WTC11 (cell line): ENCODE measurements around the gene NT5C1B.

ENCODE experiments used
- CBFB ChIP-seq: sonication (generic); formaldehyde crosslinking; IDR thresholded peaks from 2 replicates; pipeline ENCODE4 v1.8.1; 2022; ENCODE audit warnings: mild to moderate bottlenecking, low read depth, missing genetic modification reagents
- CREM ChIP-seq: sonication (generic); formaldehyde crosslinking; IDR thresholded peaks from 2 replicates; pipeline ENCODE4 v1.8.1; 2022; ENCODE audit warnings: mild to moderate bottlenecking, missing genetic modification reagents, moderate library complexity
- ELF4 ChIP-seq: sonication (generic); formaldehyde crosslinking; IDR thresholded peaks from 2 replicates; pipeline ENCODE4 v1.8.1; 2022; ENCODE audit warnings: low read depth, mild to moderate bottlenecking, moderate library complexity, missing genetic modification reagents
- FOXJ3 ChIP-seq: sonication (generic); formaldehyde crosslinking; IDR thresholded peaks from 2 replicates; pipeline ENCODE4 v1.9.0; 2021; ENCODE audit warnings: missing genetic modification reagents, mild to moderate bottlenecking, borderline replicate concordance
- GABPB1 ChIP-seq: sonication (generic); formaldehyde crosslinking; IDR thresholded peaks from 2 replicates; pipeline ENCODE4 v1.8.1; 2023; ENCODE audit warnings: mild to moderate bottlenecking, missing genetic modification reagents
- SMAD3 ChIP-seq: sonication (generic); formaldehyde crosslinking; IDR thresholded peaks from 2 replicates; pipeline ENCODE4 v1.8.0; 2022; ENCODE audit warnings: missing genetic modification reagents, mild to moderate bottlenecking, borderline replicate concordance
- SP1 ChIP-seq: sonication (generic); formaldehyde crosslinking; conservative IDR thresholded peaks from 2 replicates; pipeline ENCODE4 v1.8.1; 2022; ENCODE audit warnings: missing genetic modification reagents
- TF ChIP-seq, protein P1 (sequence below): fragments of 200-600 bp; IDR thresholded peaks from 2 replicates; pipeline ENCODE4 v1.8.0; 2022; ENCODE audit warnings: antibody characterized with exemption
- TF ChIP-seq, protein P2 (sequence below): sonication (generic); formaldehyde crosslinking; IDR thresholded peaks from 2 replicates; pipeline ENCODE4 v1.8.0; 2022; ENCODE audit warnings: mild to moderate bottlenecking, missing genetic modification reagents
- TF ChIP-seq, protein P3 (sequence below): sonication (generic); formaldehyde crosslinking; IDR thresholded peaks from 2 replicates; pipeline ENCODE4 v1.8.0; 2023; ENCODE audit warnings: missing genetic modification reagents, mild to moderate bottlenecking, borderline replicate concordance
- TF ChIP-seq, protein P4 (sequence below): sonication (generic); formaldehyde crosslinking; IDR thresholded peaks from 2 replicates; pipeline ENCODE4 v1.8.0; 2023; ENCODE audit warnings: mild to moderate bottlenecking, missing genetic modification reagents
- TF ChIP-seq, protein P5 (sequence below): sonication (generic); formaldehyde crosslinking; IDR thresholded peaks from 2 replicates; pipeline ENCODE4 v1.8.1; 2023; ENCODE audit warnings: mild to moderate bottlenecking, missing genetic modification reagents, moderate library complexity
- TF ChIP-seq, protein P6 (sequence below): sonication (generic); formaldehyde crosslinking; IDR thresholded peaks from 2 replicates; pipeline ENCODE4 v1.8.0; 2022; ENCODE audit warnings: missing genetic modification reagents

DNA sequence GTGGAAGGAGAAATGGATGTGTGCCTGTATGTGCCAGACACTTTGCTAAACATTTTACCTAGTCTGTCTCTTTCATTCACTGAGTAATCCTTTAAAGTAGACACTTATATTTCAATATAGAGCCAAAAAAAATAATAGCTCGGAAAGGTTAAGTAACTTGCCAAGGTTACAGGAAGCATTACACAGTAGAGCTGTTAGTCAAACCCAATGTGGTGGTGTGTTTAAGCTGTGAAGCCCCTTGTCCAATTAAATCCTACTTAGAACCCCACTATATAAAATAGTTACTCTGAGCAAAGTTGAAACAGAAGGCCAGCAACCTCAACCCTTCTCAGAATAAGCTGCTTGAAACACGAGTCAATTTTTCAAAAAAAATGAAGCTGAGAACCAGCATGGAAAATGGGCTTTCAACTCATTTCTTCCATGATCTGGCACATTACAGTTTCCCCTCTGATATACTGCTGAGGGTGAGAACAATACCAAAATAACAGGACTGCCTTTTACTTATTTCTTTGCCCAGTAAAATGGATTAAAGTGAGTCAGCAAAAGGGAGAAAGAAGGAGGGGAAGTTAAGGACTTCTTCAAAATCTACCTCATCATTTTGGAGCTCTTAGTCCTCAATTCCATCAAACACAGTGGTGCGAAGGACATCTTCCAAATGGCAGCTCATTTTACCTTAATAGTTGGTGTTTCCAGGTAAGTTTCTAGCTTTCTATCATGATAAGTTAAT lies 36.9 kb downstream of the NT5C1B start:
- TF ChIP-seq CREM: no peak
- TF ChIP-seq FOXJ3: no peak
- TF ChIP-seq, protein P1, sequence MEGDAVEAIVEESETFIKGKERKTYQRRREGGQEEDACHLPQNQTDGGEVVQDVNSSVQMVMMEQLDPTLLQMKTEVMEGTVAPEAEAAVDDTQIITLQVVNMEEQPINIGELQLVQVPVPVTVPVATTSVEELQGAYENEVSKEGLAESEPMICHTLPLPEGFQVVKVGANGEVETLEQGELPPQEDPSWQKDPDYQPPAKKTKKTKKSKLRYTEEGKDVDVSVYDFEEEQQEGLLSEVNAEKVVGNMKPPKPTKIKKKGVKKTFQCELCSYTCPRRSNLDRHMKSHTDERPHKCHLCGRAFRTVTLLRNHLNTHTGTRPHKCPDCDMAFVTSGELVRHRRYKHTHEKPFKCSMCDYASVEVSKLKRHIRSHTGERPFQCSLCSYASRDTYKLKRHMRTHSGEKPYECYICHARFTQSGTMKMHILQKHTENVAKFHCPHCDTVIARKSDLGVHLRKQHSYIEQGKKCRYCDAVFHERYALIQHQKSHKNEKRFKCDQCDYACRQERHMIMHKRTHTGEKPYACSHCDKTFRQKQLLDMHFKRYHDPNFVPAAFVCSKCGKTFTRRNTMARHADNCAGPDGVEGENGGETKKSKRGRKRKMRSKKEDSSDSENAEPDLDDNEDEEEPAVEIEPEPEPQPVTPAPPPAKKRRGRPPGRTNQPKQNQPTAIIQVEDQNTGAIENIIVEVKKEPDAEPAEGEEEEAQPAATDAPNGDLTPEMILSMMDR: no peak
- TF ChIP-seq ELF4: no peak
- TF ChIP-seq, protein P2, sequence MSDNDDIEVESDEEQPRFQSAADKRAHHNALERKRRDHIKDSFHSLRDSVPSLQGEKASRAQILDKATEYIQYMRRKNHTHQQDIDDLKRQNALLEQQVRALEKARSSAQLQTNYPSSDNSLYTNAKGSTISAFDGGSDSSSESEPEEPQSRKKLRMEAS (CRISPR knock-in tag): no peak
- TF ChIP-seq, protein P3, sequence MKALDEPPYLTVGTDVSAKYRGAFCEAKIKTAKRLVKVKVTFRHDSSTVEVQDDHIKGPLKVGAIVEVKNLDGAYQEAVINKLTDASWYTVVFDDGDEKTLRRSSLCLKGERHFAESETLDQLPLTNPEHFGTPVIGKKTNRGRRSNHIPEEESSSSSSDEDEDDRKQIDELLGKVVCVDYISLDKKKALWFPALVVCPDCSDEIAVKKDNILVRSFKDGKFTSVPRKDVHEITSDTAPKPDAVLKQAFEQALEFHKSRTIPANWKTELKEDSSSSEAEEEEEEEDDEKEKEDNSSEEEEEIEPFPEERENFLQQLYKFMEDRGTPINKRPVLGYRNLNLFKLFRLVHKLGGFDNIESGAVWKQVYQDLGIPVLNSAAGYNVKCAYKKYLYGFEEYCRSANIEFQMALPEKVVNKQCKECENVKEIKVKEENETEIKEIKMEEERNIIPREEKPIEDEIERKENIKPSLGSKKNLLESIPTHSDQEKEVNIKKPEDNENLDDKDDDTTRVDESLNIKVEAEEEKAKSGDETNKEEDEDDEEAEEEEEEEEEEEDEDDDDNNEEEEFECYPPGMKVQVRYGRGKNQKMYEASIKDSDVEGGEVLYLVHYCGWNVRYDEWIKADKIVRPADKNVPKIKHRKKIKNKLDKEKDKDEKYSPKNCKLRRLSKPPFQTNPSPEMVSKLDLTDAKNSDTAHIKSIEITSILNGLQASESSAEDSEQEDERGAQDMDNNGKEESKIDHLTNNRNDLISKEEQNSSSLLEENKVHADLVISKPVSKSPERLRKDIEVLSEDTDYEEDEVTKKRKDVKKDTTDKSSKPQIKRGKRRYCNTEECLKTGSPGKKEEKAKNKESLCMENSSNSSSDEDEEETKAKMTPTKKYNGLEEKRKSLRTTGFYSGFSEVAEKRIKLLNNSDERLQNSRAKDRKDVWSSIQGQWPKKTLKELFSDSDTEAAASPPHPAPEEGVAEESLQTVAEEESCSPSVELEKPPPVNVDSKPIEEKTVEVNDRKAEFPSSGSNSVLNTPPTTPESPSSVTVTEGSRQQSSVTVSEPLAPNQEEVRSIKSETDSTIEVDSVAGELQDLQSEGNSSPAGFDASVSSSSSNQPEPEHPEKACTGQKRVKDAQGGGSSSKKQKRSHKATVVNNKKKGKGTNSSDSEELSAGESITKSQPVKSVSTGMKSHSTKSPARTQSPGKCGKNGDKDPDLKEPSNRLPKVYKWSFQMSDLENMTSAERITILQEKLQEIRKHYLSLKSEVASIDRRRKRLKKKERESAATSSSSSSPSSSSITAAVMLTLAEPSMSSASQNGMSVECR (CRISPR knock-in tag): no peak
- no peak for TF ChIP-seq SP1 (CRISPR knock-in tag)
- TF ChIP-seq, protein P4, sequence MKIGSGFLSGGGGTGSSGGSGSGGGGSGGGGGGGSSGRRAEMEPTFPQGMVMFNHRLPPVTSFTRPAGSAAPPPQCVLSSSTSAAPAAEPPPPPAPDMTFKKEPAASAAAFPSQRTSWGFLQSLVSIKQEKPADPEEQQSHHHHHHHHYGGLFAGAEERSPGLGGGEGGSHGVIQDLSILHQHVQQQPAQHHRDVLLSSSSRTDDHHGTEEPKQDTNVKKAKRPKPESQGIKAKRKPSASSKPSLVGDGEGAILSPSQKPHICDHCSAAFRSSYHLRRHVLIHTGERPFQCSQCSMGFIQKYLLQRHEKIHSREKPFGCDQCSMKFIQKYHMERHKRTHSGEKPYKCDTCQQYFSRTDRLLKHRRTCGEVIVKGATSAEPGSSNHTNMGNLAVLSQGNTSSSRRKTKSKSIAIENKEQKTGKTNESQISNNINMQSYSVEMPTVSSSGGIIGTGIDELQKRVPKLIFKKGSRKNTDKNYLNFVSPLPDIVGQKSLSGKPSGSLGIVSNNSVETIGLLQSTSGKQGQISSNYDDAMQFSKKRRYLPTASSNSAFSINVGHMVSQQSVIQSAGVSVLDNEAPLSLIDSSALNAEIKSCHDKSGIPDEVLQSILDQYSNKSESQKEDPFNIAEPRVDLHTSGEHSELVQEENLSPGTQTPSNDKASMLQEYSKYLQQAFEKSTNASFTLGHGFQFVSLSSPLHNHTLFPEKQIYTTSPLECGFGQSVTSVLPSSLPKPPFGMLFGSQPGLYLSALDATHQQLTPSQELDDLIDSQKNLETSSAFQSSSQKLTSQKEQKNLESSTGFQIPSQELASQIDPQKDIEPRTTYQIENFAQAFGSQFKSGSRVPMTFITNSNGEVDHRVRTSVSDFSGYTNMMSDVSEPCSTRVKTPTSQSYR (CRISPR knock-in tag): no peak
- TF ChIP-seq, protein P5, sequence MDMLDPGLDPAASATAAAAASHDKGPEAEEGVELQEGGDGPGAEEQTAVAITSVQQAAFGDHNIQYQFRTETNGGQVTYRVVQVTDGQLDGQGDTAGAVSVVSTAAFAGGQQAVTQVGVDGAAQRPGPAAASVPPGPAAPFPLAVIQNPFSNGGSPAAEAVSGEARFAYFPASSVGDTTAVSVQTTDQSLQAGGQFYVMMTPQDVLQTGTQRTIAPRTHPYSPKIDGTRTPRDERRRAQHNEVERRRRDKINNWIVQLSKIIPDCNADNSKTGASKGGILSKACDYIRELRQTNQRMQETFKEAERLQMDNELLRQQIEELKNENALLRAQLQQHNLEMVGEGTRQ (CRISPR knock-in tag): no peak
- TF ChIP-seq GABPB1 (CRISPR knock-in tag): no peak
- TF ChIP-seq, protein P6, sequence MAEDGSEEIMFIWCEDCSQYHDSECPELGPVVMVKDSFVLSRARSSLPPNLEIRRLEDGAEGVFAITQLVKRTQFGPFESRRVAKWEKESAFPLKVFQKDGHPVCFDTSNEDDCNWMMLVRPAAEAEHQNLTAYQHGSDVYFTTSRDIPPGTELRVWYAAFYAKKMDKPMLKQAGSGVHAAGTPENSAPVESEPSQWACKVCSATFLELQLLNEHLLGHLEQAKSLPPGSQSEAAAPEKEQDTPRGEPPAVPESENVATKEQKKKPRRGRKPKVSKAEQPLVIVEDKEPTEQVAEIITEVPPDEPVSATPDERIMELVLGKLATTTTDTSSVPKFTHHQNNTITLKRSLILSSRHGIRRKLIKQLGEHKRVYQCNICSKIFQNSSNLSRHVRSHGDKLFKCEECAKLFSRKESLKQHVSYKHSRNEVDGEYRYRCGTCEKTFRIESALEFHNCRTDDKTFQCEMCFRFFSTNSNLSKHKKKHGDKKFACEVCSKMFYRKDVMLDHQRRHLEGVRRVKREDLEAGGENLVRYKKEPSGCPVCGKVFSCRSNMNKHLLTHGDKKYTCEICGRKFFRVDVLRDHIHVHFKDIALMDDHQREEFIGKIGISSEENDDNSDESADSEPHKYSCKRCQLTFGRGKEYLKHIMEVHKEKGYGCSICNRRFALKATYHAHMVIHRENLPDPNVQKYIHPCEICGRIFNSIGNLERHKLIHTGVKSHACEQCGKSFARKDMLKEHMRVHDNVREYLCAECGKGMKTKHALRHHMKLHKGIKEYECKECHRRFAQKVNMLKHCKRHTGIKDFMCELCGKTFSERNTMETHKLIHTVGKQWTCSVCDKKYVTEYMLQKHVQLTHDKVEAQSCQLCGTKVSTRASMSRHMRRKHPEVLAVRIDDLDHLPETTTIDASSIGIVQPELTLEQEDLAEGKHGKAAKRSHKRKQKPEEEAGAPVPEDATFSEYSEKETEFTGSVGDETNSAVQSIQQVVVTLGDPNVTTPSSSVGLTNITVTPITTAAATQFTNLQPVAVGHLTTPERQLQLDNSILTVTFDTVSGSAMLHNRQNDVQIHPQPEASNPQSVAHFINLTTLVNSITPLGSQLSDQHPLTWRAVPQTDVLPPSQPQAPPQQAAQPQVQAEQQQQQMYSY (CRISPR knock-in tag): no peak
- TF ChIP-seq SMAD3 (CRISPR knock-in tag): no peak
- TF ChIP-seq CBFB: no peak
